GM12891 (cell line): Measurements from ENCODE around the gene GRM8.

ENCODE experiments used
- POLR2A ChIP-seq: IDR thresholded peaks from 2 replicates; pipeline ENCODE4 v1.6.1; 2011; ENCODE audit warnings: low read depth, low read length, control low read depth
- POLR2AphosphoS5 ChIP-seq: IDR thresholded peaks from 2 replicates; pipeline ENCODE4 v1.6.1; 2011; ENCODE audit warnings: low read depth, low read length, control low read depth
- SPI1 ChIP-seq: IDR thresholded peaks from 2 replicates; pipeline ENCODE4 v1.6.1; 2011; ENCODE audit warnings: low read depth, low read length, control low read depth
- TAF1 ChIP-seq: IDR thresholded peaks from 2 replicates; pipeline ENCODE4 v1.6.1; 2011; ENCODE audit warnings: low read depth, low read length, control low read depth

DNA sequence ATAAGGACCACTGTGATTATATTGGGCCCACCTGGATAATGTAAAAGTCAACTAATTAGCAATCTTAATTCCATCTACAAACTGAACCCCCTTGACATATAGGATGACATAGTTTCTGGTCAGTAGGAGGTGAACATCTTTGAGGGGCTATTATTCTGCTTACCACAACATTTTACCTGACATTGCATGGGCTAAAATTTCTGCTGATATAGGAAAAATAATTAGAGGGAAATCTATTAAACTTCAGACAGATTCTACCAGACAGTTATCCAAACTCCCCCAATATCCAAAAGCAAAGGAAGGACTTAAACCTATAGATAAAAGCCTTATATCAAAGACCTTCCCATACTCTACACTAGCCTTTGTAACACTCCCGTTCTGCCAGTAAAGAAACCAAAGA, 443.6 kb downstream of the GRM8 start:
- TF ChIP-seq POLR2A (no peak), TAF1 (no peak), POLR2AphosphoS5 (no peak), SPI1 (no peak)
